NCI-H69 (cell line): Measurements from ENCODE around the gene CCN6.
A peak's percentile ranks its signal among the peaks of the same experiment; 100 is the strongest.
"Not testable (repeated sequence)": the region's sequence is repeated elsewhere in the genome, so short reads cannot be mapped to it uniquely, and the experiment has no call there.

Experiments used
- DNase-seq: peaks from one replicate; lab custom pipeline; 2025; lab: John Stamatoyannopoulos, UW

Gene CCN6

GRCh38 chr6:112030206-112030960 lies 23.5 kb upstream of the CCN6 start:
- DNase-seq: peak; percentile 30

DNA sequence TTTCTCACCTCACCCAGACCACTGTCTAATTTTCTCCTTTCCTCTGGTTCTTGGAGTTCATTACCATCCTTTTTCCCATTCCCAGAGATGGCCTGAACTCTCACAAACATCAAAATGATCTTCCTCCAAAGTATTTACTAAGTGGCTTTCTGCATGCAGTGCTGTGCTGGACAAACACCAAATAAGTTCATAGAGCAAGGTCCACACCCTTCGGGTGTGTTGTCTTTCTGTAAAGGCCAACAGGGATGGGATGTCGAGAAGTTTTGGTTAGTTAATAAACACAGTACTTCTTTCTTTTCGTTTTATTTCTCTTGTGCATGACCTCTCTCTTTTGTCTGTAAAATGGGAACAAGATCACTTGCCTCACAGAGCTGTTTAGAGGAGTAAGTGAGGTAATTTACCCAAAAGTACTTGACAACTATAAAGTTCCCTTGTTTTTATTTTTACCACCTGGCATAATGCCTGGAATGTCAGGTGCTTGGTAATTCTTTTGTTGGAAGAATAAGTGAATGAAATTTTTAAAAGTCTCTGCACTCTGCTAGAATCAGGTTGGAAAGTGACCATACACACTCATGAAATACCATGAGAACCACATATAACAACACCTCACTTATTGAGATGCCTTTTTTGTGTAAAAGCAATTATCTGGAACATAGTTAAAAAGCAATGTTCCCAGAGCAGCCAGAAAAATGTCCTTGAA lies 22.8 kb upstream of the CCN6 start:
- no peak for DNase-seq

GRCh38 chr6:112031960-112032359 lies 21.9 kb upstream of the CCN6 start:
- DNase-seq: peak; percentile 42

GRCh38 chr6:112032728-112033127 lies 21.2 kb upstream of the CCN6 start:
- DNase-seq: no peak

- DNase-seq: peak; percentile 51
Measured at GRCh38 chr6:112033791-112034615, 19.9 kb upstream of the CCN6 start.

DNA sequence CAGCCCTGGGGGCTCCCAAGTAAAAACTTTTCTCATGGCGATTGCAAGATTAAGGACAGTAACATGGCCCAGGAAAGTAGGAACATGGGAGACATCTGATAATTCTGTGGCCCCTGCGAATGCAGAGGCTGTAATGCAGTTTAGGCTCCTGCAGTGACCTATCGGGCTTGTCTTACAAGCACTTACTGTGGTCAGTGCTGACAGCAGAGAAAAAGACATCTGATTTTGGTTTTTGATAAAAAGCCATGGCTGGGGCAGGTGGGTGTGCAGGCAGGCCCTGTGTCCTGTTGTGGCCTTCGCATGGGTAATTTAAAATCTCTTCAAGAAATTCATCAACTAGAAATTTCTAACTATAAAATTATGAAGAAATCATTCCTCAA lies 19.3 kb upstream of the CCN6 start:
- DNase-seq: no peak

- no peak for DNase-seq
Measured at GRCh38 chr6:112036088-112036637, 17.7 kb upstream of the CCN6 start.

DNA sequence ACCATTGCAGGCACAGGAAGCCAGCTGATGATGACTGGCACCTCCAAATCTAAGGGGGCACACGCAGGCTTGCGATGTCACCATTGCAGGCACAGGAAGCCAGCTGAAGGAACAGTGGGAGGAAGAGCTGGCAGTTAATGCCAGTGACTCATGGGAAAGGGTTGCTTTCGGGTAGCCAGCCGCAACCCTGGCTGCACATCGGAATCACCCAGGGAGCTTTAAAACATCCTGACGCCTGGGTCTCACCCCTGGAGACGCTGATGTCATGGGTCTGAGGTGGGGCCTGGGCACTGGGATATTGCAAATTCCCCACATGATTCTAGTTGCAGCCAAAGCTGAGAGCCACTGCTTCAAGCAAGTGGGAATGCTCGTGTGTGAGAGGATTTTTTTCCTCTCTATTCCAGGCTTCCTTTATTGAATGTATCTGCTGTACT lies 16.1 kb upstream of the CCN6 start:
- peak; percentile 29 for DNase-seq

GRCh38 chr6:112038268-112038667 lies 15.6 kb upstream of the CCN6 start:
- DNase-seq: no peak

DNA sequence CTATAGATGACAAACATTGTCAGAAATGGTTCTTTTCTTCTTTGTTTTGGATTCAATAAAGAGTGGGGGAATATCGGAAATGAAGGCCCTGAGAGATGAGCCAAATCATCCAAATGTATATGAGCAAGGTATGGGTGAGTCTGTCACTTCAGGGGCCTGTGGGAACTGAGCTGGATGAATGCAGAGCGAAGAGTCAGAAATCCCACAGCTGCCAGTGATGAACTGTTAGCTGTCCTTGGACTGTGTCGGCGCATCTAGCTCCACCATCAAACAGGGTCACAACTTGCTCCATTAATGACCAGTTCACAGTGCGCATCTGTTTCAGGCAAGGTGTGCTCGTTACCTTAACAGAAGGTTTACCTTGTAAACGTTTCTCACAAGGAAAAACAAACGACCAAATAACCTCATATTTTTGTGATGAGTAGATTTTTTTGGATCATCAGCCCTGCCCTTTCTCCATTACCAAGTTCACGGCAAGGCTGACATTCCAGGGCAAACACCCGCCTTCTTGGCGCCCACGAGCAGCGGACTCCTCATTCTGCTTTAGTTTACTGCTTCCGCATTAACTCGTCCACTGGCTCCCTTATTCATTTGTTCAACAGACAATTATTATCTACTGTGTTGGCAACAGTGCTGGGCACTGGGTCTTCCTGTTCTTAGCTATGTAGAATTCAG lies 15.0 kb upstream of the CCN6 start:
- DNase-seq: no peak

GRCh38 chr6:112039431-112039770 lies 14.5 kb upstream of the CCN6 start:
- no peak for DNase-seq

GRCh38 chr6:112040956-112041355 lies 12.9 kb upstream of the CCN6 start:
- no peak for DNase-seq

- no peak for DNase-seq
Measured at GRCh38 chr6:112041535-112041934, 12.4 kb upstream of the CCN6 start.

- peak; percentile 89 for DNase-seq
Measured at GRCh38 chr6:112043032-112044007, 10.6 kb upstream of the CCN6 start.

DNA sequence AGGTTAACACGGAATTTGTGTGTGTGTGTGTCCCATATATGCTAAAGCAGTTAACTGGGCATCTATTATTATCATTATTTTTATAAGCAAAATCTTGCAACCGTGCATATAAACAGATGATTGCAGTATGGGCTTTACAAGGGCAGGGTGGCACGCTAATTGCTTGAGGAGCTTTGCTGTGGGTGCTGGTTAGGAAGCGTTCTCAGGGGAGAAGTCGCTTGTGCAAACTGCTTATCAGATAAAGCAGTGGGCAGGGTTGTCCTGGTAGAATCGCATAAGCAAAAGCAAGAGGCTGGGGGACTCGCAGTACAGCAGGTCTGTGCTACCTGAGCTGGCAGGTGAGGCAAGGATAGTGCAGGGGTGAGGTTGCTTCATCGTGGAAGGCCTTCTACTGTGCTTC lies 9.7 kb upstream of the CCN6 start:
- DNase-seq: no peak

GRCh38 chr6:112044856-112045255 lies 9.0 kb upstream of the CCN6 start:
- no peak for DNase-seq

GRCh38 chr6:112047523-112047922 lies 6.4 kb upstream of the CCN6 start:
- DNase-seq: not testable (repeated sequence)

GRCh38 chr6:112049026-112049799 lies 4.7 kb upstream of the CCN6 start:
- no peak for DNase-seq

GRCh38 chr6:112049996-112050395 lies 3.9 kb upstream of the CCN6 start:
- no peak for DNase-seq

- no peak for DNase-seq
Measured at GRCh38 chr6:112050429-112050828, 3.5 kb upstream of the CCN6 start.
